ENCODE data around the gene ITPR2.
"Not testable (repeated sequence)": the region's sequence is repeated elsewhere in the genome, so short reads cannot be mapped to it uniquely, and the experiment has no call there.

DNA sequence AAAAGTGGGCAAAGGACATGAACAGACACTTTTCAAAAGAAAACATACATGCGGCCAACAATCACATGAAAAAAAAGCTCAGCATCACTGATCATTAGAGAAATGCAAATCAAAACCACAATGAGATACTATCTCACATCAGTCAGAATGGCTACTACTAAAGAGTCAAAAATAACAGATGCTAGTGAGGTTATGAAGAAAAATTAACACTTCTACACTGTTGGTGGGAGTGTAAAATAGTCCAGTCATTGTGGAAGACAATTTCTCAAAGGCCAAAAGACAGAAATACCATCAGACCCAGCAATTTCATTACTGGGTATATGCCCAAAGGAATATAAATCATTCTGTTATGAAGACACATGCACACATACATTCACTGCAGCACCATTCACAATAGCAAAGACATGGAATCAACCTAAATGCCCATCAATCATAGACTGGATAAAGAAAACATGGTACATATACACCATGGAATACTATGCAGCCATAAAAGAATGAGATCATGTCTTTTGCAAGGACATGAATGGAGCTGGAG, 103.8 kb downstream of the ITPR2 start:
- TF ChIP-seq, protein P1, sequence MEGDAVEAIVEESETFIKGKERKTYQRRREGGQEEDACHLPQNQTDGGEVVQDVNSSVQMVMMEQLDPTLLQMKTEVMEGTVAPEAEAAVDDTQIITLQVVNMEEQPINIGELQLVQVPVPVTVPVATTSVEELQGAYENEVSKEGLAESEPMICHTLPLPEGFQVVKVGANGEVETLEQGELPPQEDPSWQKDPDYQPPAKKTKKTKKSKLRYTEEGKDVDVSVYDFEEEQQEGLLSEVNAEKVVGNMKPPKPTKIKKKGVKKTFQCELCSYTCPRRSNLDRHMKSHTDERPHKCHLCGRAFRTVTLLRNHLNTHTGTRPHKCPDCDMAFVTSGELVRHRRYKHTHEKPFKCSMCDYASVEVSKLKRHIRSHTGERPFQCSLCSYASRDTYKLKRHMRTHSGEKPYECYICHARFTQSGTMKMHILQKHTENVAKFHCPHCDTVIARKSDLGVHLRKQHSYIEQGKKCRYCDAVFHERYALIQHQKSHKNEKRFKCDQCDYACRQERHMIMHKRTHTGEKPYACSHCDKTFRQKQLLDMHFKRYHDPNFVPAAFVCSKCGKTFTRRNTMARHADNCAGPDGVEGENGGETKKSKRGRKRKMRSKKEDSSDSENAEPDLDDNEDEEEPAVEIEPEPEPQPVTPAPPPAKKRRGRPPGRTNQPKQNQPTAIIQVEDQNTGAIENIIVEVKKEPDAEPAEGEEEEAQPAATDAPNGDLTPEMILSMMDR (conservative IDR thresholded peaks at IDR 0.05; ENCODE audit: low read depth, low read length): not testable (repeated sequence)
- not testable (repeated sequence) for TF ChIP-seq EZH2phosphoT487 (IDR thresholded peaks at IDR 0.05; ENCODE audit: borderline replicate concordance, low read length); EZH2 (IDR thresholded peaks at IDR 0.05; ENCODE audit: low read length, unreplicated experiment)

Data from PC-3 (cell line).